HG02840 (cell line): ENCODE data around the gene TFPI.

ENCODE experiments used
- ATAC-seq: cut with Tn5 transposase; IDR thresholded peaks from one replicate; pipeline ENCODE4 v1.9.1; 2021; ENCODE audit warnings: mild to moderate bottlenecking, moderate library complexity, moderate number of reproducible peaks; ENCODE audit not compliant: unreplicated experiment, low FRiP score

TFPI gene

DNA sequence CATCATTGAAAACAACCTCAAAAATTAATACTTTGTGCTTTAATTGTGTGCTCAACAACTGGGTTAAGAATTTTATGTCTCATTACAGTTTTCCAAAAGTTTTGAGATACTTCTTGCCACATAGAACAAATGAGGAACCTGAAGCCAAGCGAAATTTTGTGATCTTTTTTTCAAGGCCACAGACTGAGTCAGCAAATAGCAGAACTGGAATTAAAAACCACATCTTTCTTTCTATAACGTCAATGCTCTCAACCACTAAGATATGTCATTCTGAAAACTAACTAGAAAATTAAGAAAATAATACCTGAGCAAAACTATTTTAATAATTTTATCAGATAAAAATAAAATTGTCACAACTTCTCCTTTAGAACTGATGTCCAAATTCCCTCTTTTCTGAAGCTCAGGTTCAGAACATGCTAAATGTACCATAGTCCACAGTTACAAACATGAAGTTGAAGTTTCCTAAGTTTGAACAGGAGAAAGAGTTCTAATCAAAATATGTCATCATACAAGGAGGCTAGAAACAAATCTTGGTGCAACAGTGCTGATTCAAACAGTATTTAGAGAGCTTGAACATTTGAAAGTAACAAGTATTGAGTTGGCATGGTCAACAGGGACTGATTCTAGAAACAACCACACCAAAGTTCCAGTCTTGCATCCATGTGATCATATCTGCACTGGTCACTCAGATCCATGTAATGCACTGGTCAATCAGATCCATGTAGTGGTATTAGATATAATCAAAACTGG lies 78.6 kb downstream of the TFPI start:
- no peak for ATAC-seq

DNA sequence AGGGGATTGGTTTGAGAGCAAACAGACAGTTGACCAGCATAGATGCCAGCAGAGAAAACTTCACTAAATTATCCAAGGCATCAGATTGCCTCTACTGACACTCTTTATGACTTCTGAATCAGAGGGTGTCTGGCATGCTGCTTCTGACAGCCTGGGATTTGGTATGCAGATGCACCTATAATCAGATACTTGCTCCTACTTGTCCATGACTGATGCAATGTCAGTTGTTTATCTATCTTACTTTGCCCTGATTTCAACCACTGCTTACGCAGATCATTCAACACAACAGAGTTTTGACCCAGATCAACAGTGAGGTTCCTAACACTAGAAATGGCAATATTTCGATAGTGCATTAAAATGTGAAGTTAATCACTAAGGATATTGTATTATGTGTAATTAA lies 83.5 kb downstream of the TFPI start:
- no peak for ATAC-seq

DNA sequence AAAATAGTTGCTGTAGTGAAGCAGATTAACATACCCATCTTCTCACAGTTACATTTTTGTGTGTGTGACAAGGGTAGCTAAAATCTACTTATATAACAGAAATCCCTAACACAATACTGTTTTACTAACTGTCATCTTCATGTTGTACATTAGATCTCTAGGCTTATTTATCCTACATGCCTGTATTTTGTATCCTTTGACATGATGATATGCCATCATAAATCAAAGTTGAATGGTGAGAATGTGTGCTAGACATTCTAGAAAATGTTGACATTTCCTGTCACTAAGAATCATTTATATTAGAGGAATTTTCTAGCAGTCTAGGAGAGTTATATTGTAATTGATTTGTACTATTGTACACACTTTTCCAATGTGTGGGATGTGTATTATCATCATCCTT lies 84.7 kb downstream of the TFPI start:
- ATAC-seq = no peak

DNA sequence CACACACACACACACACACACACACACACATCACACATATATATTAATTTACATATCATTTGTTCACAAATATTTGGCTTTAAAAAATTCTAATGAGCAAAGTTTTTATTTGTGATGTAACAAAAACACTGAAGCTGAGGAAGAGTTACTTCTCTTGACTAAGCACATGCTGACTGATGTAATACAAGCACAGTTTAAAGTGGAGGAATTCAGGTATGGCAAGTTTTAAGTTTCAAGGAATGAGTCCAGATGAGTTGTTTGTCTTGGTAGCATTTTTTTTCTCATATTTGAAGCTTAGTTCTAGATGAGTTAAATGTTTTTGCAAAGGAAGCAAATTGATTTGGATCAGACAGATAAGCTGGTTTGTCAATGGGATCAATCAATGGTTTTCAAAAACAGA lies 86.0 kb downstream of the TFPI start:
- no peak for ATAC-seq

DNA sequence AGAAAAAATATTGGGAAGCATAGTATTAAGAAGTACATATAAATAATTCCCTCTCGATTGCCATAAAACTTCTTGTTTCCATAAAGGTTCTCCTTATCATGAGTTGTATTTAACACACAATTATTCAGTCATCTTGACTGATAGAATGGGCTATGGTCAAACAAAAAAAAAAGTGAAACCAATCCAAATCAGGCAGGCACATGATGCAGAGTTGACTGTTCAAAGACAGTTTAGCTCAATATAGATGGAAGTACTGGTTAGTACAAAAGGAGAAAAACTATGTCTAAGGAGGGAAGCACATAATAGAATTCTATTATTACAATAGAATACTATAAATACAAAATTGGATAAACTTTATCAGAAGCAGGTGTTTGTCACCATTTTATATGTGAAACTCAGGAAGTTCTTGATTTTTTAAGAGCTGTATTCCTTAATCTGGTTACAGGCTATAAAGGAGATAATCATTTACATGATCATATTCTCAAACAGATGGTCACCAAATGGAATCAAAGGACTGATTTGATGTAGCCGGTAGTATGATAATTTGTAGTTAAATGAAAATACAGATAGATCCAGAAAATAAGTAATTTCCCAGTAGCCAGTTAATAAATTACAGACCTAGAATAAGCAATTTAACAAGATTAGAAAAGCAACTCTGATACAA lies 88.0 kb downstream of the TFPI start:
- ATAC-seq = no peak

DNA sequence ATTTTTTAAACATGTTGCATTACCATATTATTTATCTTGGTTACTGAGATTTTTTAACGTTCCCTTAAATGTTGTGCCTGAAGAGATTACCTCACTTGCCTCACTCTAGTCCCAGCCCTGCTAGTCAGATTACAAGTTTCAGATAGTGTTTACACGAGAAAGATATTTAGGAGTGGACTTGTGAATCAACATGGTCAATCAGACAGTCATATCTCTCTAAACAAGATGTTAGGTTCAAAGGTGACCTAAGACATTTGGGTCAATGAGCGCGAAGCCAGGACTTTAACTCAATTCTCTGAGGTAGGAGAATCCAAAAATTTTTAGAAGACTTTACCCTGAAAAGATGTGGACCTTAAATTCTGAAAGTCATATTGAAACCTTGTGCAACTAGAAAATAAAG lies 91.4 kb downstream of the TFPI start:
- no peak for ATAC-seq

DNA sequence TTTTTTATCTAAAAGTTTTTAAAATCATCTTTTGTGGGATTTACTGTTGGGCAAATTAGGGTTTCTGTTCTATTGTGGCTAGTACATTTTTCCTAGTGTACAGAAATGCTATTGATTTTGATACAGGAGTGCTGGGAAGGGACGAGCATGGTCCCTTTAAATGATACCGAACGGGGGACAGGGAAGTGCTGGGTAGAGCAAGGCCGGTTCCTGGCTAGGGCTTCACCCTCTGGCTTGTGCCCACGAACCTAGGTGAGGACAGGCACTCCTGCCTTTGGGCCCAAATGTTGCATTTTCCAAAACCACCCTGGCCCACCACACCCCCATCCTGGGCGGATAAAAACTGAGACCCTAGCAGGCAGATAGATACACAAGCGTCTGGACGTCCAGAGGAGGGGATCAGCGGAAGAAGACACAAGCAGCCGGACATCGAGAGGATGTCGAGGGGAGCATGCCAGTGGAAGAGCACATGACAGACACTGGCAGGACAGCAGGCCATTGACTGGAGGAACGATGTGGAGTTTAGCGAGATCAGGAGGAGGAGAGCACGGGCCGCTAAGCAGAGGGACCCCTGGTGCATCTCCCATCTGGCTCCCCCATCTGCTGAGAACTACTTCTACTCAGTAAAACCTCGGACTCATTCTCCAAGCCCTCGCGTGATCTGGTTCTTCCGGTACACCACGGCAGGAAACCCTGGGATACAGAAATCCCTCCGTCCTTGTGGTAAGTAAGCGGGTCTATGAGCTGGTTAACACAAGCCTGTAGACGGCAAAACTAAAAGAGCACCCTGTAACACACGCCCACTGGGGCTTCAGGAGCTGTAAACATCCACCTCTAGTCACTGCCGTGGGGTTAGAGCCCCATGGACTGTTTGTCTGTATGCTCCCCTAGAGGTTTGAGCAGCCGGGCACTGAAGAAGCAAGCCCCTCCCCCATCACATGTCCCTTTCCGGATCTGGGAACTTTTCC lies 92.7 kb downstream of the TFPI start:
- ATAC-seq = no peak

DNA sequence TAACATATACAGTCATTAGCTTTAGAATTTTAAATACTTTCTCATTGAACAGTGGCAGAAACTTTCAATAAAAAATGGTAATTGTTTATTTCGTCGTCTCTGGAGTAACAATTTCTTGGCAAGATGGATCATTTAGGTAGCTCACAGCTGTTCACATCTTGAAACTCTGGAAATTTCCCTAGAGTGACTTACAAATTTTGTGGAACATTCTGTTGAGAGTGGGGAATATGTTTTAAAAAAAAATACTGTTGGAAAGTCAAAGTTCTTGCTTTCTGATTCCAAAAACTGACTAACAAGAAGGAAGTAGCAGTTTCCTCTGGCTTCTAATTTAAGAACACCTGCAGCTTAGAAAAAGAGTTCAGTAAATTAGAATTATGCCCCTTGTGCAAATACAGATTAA lies 95.0 kb downstream of the TFPI start:
- no peak for ATAC-seq

DNA sequence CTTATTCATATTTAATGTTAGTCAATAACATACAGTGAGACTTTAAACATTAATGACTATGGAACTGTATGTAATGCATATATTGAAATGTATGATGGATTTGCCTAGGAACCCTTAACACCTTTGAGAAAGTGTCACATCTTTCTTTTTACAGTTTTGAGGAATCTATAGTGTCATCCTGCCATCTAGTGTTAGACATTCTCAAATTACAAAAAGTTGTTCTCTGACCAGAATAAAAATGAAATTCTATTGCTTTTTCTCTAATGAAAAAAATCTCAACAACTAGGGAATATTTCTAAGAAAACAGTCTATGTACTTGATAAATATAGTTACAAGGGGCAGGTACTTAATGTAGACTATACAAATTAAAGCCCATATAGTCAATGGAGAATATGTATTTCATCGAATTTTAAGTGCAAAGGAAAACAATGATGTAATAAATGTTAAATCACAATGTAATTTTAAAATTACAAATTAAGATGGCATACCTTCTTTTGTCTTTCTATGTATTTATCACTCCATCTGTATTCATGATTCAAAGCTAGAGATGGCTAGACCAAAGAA lies 101.1 kb downstream of the TFPI start:
- no peak for ATAC-seq

DNA sequence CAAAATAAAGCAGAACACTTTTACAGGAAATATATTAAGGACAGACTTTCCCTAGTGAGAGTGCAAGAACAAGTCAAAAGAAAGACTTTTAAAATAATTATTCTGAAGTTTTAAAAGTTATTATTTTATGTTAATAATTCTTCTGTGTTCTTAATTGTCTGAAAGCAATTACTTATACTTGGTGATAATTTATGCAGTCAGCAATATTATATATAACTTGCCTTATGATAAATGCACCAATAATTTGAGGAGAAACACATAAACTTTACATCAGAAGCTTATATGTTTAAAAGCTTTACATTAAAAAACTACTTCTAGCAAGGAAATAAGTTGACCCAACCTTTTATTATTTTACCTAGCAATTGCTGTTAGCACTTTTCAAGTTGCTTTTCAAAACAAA lies 102.7 kb downstream of the TFPI start:
- no peak for ATAC-seq

DNA sequence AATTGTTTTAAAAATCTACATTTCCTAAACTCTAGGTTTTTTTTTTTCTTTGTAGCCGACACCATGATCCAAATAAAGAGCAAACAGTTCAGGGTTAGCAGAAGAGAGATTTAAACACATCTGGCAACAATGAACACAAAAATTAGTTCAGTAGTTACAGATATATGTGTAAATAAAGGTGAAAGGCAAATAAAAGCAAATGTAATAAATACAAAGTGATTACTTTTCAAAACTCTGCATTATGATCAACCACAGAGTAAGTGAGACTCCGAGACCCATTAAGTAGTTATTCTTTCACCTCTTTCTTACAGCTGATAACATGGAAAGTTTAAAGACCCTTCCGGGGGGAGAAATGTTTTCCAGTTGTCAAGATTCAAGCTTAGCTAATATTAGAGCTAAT lies 106.9 kb downstream of the TFPI start:
- no peak for ATAC-seq

DNA sequence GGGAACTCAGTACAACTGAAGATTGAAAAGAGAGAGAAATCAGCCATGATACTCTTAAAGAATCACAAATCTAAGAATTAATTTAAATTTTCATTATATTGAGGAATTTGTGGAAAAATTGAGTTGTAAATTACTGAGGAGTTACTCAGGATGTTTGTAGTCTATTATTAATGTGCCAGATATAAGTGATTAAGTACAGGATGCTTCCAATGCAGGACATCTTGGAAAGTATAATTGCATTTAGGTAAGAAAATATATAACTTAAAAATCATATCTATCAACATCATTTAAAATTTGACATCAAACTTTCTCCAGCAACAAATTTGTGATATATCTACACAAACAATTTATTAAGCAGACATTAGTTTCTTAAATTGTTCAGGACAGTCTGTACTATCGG lies 107.5 kb downstream of the TFPI start:
- ATAC-seq = no peak

DNA sequence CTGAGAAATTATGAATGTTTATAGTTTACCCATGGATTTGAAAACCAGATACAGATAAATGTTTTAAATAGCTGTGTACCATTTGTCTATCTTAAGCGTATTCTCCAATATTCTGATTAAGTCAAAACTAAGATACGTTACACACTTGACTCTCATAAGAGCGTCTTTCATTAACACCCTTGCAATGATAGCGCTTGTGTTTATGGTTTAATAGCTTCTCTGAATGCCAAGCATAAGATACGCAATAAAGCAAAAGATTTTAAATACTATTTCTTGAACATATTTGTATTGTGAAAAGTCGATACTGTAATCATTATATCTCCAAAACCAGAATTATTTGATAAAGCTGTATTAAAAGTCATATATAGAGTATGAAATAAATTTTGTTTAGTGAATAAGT lies 109.2 kb downstream of the TFPI start:
- ATAC-seq = no peak

DNA sequence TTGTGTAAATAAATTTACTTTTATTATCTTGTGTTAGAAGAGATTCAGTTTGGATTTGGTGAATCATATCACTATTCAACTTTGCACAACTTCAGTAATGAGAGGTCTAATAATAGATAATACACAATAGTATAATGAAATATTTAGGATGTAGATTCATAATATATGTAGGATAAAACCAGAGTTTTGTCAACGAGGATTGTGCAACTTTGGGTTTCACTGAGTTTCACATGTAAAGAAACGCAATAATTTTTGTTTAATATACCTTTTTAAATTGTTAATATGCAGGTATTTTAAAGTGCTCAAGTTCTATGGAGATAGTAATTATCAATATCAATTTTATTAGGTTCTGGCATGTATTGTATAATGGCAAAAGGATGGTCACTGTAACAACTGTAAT lies 111.5 kb downstream of the TFPI start:
- no peak for ATAC-seq

DNA sequence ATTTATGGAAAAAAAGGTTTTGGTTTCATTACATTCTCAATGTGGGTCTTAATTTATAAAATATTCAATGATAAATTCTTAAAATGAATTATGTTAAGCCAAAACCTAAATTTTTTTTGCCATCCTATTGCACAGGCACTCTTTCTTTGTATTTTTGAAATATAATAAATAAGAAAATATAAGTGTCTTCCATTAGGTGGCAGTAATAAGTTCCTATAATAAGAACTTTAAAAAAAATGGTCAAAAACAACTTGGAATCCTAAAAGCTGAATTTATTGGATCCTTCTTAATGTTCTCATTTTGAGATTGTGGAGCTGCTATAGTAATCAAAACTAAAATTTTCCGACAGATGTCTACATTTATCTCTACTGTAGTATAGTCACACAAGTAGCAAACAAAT lies 111.9 kb downstream of the TFPI start:
- ATAC-seq = no peak

DNA sequence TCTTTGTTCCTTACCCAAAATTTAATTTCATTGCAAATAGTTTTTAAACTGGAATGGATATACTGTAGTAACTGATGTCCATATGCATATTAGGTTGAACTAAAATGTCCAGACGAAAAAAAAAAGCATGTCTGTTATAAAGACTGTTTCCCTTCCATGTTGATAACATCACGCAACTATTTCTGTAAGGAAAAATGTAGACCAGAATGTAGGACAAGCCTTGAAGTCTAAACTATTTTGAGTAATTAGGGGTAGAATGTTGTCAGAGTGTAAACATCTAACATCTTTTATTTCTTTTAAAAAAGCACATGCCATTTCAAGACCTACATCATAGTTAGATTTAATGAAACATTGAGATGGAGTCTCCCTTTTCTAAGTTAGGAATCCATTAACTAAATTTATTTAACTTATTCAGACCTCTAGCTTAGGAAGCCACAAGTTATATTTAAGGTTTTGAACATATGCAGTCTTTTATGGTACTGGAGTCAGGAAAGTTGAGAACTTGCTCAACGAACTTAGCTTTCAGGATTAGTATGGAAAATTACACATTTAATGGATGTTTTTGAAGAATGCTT lies 114.0 kb downstream of the TFPI start:
- ATAC-seq = no peak

DNA sequence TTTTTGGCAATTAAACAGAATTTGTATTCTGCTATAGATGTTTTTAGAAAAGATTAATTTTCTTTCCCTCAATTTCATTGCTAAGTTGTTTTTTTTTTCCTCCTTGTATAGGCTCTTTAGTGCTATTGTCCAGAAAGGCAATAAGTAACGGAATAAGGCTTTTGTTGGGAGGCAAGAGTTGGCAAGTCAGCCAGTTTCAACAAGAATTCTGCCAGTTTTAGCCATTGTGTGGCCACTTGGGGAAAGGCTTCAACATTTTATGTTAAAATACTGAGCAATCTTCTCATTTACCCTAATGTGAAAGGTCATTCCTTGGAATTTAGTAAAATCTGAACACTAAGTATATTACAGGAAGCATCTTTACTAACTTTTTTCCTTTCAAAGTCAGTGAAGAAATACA lies 115.8 kb downstream of the TFPI start:
- ATAC-seq = no peak

DNA sequence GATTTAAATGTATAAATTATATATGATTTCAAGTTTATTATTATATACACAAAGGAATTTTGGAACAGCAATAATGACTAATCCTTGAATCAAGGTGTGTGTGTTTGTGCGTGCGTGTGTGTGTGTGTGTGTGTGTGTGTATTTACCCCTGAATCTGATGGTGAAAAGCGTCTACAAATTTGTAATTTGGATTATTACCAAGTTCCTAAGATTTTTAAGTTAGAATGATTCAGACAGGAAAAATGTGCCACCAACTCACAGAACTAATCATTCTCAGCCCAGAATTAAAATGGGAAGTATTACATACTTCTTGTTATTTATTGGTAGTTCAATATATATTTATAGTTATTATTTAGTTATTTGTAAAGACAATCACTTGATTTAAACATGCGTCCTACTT lies 118.5 kb downstream of the TFPI start:
- no peak for ATAC-seq

DNA sequence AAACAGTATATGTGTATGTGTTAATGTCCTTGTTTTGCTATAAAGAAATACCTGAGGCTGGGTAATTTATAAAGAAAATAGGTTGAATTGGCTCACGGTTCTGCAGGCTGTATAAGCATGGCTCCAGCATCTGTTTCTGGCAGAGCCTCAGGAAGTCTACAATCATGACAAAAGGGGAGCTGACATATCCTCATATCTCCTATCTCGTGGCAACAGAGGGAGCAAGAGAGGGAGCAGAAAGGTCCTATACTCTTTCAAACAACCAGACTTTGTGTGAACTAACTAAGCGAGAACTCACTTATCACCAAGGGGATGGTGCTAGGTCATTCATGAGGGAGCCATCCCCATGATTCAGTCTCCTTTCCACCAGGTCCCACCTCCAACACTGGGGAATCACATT lies 119.2 kb downstream of the TFPI start:
- ATAC-seq = no peak

DNA sequence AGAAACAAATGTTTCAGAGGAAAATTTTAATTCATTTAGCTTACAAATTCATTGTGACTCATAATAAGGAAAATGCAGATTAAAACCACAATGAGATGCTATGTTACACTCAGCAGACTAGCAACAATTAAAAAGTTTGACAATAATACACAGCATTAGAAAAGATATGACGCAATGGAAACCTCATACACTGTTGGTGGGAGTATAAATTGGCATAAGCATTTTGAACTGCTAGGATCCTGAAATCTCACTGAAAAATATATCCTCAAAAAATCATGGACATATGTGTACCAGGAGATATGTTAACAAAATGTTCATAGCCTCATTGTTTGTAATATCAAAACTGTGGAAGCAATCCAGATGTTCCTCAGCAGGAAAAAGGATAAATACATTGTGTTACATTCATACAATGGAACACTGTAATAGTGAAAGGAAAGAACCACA lies 119.9 kb downstream of the TFPI start:
- ATAC-seq = no peak

DNA sequence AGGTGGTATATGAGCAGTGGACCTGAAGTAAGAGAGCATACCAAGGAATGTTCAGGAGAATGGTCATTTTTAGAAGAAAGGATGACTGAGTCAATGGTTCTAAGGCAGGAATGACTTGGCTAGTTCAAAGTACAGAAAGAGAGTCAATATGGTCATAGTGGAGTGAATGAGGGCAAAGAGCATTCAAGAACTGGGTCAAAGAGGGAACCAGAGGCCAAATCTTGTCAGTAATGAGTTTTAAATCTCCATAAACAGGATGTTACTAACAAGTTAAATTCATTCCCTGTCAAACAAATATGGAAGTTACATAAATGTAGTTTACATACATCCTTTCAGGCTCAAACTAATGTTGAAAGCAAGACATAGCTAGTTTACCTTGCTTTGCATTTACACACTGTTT lies 122.3 kb downstream of the TFPI start:
- ATAC-seq = no peak
